Smooth muscle cell of the brain vasculature (primary cell): Measurements from ENCODE around the gene TMEM80.

Experiments
- DNase-seq: peaks from one replicate; pipeline ENCODE4 v3.0.0-alpha.2; 2012; ENCODE audit warnings: low read depth, low spot score

Gene TMEM80

DNA sequence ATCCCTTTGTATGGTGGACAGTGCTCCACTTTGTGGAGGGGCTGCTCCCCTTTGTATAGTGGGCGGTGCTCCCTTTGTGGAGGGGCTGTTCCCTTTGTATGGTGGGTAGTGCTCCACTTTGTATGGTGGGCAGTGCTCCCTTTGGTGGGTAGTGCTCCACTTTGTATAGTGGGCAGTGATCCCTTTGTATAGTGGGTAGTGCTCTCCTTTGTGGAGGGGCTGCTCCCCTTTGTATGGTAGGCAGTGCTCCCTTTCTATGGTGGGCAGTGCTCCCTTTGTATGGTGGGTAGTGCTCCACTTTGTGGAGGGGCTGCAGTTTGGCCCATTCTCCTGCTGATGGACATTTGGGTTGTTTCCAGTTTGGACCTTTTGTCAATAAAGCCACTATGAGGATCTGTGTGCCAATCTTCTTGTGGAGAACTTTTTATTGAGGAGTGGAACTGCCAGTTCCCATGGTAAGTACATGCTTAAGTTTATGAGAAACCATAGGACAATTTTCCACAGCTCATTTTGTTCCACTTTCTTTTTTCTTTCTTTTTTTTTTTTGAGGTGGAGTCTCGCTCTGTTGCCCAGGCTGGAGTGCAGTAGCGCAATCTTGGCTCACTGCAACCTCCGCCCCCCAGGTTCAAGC lies 47.1 kb downstream of the TMEM80 start:
- DNase-seq: no peak

DNA sequence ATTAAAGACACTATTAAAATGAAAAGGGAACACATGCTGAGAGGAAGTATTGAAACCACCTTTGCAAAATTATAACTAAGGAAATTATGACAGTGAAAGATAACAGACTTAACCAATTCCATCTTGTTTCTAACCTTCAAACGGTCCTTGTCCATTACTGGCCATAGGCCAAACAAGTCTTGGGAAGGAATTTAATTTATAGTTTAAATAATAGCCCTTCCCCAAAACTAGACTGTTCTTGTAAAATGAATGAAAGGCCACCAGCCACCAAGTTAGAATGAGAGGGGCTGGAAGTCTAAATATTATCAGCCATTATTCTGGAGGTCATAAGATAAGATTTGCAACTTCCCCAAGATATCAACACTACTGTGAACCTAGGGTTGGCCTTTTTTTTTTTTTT lies 49.8 kb downstream of the TMEM80 start:
- no peak for DNase-seq

DNA sequence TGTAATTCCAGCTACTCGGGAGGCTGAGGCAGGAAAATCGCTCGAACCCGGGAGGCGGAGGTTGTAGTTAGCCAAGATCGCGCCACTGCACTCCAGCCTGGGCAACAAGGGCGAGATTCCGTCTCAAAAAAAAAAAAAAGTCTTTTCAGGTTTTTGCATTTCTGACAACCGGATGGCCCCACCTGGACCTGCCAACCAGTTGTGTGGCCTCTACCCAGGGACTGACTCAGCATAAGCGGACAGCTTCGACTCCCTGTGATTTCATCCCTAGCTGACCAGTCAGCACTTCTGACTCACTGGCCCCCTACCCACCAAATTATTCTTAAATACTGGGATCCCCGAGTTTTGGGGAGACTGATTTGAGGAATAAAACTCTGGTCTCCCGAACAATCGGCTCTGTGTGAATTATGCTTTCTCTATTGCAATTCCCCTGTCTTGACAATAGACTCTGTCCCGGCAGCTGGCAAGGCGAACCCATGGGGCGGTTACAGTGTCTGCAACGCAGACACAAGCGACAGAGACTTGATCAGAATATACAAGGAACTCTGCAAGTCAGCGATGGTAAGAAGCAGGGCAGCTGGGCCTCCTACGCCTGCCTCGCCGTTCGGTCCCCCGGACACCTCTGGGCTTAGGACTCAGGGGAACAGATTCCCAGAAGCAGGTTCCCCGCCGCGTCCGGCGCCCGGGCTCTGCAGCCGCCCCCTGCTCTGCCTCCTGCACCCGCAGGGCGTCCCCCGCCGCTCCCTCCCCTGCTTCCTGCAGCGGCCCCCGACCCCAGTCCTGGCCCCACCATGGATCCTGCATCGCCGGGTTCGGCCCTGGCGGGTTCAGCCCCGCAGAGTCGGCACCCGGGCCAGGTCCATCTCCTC lies 50.9 kb downstream of the TMEM80 start:
- no peak for DNase-seq

DNA sequence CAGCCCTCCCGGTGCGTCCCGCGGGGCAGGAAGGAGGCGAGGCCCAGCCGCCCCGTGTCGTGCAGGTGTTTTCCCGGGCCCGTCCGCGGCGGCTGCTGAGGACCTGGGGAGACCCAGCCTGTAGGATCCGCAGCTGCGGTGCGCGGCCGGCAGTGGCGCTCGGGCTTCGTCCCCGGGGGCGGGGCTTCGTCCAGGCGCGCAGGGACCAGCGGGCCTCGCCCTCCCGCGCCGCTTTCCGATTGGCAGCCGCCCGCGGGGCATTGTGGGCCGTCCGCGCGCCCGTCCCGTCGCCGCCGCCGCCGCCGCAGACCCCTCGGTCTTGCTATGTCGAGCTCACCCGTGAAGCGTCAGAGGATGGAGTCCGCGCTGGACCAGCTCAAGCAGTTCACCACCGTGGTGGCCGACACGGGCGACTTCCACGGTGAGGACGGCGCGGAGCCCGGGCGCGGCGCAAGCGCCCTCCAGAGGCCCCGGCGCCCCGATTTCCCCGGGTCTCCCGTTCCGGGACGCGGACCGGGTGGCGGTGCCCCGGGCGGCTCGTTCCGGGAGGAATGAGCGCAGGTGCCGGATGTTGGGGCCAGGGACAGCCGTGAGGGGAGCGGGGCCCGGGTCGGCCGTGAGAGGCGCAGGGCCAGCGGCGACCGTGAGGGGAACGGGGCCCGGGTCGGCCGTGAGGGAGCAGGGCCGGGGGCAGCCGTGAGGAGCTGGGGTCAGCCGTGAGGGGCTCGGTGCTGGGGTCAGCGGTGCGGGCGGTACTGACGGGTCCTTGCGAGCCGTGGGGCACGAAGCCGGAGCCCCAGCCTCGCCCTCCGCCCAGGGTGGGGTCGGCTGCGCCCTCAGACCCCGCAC lies 51.8 kb downstream of the TMEM80 start, which contains the start of gene TALDO1:
Gene TALDO1 (plus strand): TSS at position 307 of the 849 bp plus-strand sequence. CDS start 18 bp downstream, at position 325.
- DNase-seq: peak; percentile 40

DNA sequence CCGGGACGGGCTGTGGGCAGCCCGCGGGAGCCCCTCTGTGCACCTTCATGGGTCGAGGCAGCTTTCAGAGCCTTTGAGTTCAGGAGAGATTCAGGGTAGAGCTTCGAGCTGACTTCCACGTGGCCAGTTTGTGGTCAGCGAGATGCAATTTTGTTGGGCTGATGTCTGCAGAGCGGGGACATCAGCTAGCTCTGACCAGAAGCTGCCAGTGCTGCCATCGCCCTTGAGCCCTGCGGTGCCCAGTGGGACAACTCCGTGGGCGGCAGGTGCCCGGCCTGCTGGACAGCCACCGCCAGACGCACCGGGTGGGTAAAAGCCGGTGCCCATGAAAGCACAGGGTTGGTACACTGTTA lies 52.4 kb downstream of the TMEM80 start:
- no peak for DNase-seq

DNA sequence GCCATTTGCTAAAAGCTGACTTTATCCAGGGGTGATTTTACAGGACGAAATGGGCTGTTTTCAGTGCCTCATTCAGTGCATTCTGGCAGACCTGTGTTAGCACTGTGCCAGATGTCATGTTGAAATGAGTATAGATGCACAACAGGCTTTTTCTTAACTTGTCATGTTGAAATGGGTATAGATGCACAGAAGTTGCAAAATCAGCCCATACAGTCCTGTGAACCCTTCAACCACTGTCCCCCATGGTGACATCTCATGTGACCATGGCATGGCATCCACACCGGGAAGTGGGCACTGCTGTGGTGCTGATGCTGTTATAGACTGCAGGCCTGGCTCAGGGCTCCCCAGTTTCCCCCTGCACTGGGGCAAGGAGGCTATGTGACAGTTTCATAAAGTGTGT lies 54.1 kb downstream of the TMEM80 start:
- no peak for DNase-seq
